ENCODE data around the gene CELSR2.

DNA sequence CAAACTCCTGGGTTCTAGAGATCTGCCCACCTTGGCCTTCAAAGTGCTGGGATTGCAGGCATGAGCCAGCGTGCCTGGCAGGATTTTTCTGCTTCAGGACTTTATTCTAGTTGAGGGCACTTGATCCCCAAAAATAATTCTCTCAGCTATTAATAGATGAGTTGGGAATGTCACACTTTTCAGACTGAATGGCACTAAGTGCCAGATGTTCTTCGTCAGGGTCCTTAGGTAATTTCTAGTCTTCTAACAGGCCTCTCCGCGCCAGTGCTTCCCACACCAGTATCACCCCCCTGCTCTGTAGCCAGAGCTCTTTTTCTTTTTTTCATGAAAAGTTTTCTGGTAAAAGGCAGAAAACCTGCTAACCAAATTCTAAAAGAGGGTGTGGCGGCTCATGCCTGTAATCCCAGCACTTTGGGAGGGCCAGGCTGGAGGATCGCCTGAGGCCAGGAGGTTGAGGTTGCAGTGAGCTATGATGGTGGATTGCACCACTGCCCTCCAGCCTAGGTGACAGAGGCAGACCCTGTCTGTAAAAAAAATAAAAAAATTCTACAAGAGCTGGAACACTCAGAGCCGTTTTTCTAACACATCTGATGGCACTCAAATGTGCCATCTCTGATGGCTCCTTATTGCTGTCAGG lies 41.8 kb upstream of the CELSR2 start:
- TF ChIP-seq, protein P1, sequence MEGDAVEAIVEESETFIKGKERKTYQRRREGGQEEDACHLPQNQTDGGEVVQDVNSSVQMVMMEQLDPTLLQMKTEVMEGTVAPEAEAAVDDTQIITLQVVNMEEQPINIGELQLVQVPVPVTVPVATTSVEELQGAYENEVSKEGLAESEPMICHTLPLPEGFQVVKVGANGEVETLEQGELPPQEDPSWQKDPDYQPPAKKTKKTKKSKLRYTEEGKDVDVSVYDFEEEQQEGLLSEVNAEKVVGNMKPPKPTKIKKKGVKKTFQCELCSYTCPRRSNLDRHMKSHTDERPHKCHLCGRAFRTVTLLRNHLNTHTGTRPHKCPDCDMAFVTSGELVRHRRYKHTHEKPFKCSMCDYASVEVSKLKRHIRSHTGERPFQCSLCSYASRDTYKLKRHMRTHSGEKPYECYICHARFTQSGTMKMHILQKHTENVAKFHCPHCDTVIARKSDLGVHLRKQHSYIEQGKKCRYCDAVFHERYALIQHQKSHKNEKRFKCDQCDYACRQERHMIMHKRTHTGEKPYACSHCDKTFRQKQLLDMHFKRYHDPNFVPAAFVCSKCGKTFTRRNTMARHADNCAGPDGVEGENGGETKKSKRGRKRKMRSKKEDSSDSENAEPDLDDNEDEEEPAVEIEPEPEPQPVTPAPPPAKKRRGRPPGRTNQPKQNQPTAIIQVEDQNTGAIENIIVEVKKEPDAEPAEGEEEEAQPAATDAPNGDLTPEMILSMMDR (IDR thresholded peaks at IDR 0.05) = no peak
- TF ChIP-seq POLR2A (IDR thresholded peaks at IDR 0.05) = no peak
